Keratinocyte (primary cell): ENCODE measurements around the gene SMIM30. TPM values are rescaled to one million over a fixed set of nuclear protein-coding genes. Genes with fewer than 3 reads are reported as not detected.

Experiments used
- DNase-seq: peaks from one replicate; pipeline ENCODE4 v3.0.0-alpha.2; 2011; ENCODE audit warnings: low read depth, missing footprints, low spot score
- FAIRE-seq: peaks from 2 replicates; lab custom pipeline; 2011; peaks lifted over from hg19 to GRCh38; lab: Jason Lieb, UNC
- H2AFZ ChIP-seq: 2 replicates; pipeline ENCODE4 v1.6.0; 2012; ENCODE audit warnings: low read length, control low read depth, inconsistent platforms; ENCODE audit not compliant: control insufficient read depth
- H3K27ac ChIP-seq: 2 replicates; pipeline ENCODE4 v1.5.1; 2011; ENCODE audit warnings: low read length; ENCODE audit not compliant: control insufficient read depth, insufficient read depth
- H3K27me3 ChIP-seq: 3 replicates; pipeline ENCODE4 v1.6.0; 2011; ENCODE audit warnings: low read length; ENCODE audit not compliant: control insufficient read depth, insufficient read depth; ENCODE audit errors: extremely low read depth
- H3K36me3 ChIP-seq, 2 experiments: 2 replicates in 1 of 2; 3 replicates in 1 of 2; pipeline ENCODE4 v1.5.1; 2011; ENCODE audit warnings: low read length in 2 of 2, mild to moderate bottlenecking in 1 of 2; ENCODE audit not compliant: control insufficient read depth in 2 of 2, insufficient read depth in 2 of 2; ENCODE audit errors: extremely low read depth in 1 of 2
- H3K4me1 ChIP-seq: 3 replicates; pipeline ENCODE4 v1.5.1; 2011; ENCODE audit warnings: low read length; ENCODE audit not compliant: control insufficient read depth, insufficient read depth; ENCODE audit errors: extremely low read depth
- H3K4me2 ChIP-seq: 3 replicates; pipeline ENCODE4 v1.6.0; 2011; ENCODE audit warnings: low read depth, low read length; ENCODE audit not compliant: control insufficient read depth, insufficient read depth; ENCODE audit errors: extremely low read depth
- H3K4me3 ChIP-seq, 3 experiments: fragments of 200-600 bp in 1 of 3; sonication (generic) in 1 of 3; 2 replicates in 2 of 3; 3 replicates in 1 of 3; pipeline ENCODE4 v1.5.1; 2011 to 2016; ENCODE audit warnings: low read length in 3 of 3, mild to moderate bottlenecking in 3 of 3, control low read depth in 2 of 3, inconsistent platforms in 1 of 3, low read depth in 1 of 3, mixed read lengths in 1 of 3, mixed run types in 1 of 3, moderate library complexity in 1 of 3; ENCODE audit not compliant: control insufficient read depth in 2 of 3, insufficient read depth in 2 of 3; ENCODE audit errors: extremely low read depth in 1 of 3
- H3K79me2 ChIP-seq: 2 replicates; pipeline ENCODE4 v1.6.0; 2012; ENCODE audit warnings: low read length; ENCODE audit not compliant: control insufficient read depth, insufficient read depth
- H3K9ac ChIP-seq: 3 replicates; pipeline ENCODE4 v1.6.0; 2011; ENCODE audit warnings: low read length; ENCODE audit not compliant: control insufficient read depth, insufficient read depth; ENCODE audit errors: extremely low read depth
- H3K9me1 ChIP-seq: 3 replicates; pipeline ENCODE4 v1.6.0; 2011; ENCODE audit warnings: low read length; ENCODE audit not compliant: control insufficient read depth, insufficient read depth; ENCODE audit errors: extremely low read depth
- H3K9me3 ChIP-seq: 2 replicates; pipeline ENCODE4 v1.5.1; 2012; ENCODE audit warnings: low read depth, low read length; ENCODE audit not compliant: control insufficient read depth
- H4K20me1 ChIP-seq: 3 replicates; pipeline ENCODE4 v1.6.0; 2011; ENCODE audit warnings: low read length; ENCODE audit not compliant: control insufficient read depth, insufficient read depth; ENCODE audit errors: extremely low read depth
- CTCF ChIP-seq, 3 experiments: IDR thresholded peaks in 1 of 3; conservative IDR thresholded peaks in 1 of 3; optimal IDR thresholded peaks in 1 of 3; 2 replicates in 2 of 3; 3 replicates in 1 of 3; pipeline versions ENCODE3 to v1.5.1; 2011; ENCODE audit warnings: low read length in 3 of 3, mild to moderate bottlenecking in 3 of 3, moderate library complexity in 2 of 3, control low read depth in 1 of 3, inconsistent platforms in 1 of 3; ENCODE audit not compliant: insufficient read depth in 2 of 3; ENCODE audit errors: extremely low read depth in 1 of 3
- EZH2 ChIP-seq: IDR thresholded peaks from one replicate; pipeline ENCODE4 v1.6.1; 2012; ENCODE audit warnings: inconsistent platforms, mild to moderate bottlenecking, low read length, moderate library complexity
- dilution Hi-C: fragments of 300-500 bp; cut with MboI; formaldehyde crosslinking; loops from one replicate; pipeline ENCODE4 v1.7.0; 2020; ENCODE audit warnings: low sequenced_read_pairs; ENCODE audit not compliant: extremely low pct_ligation_motif_present
- polyA plus RNA-seq, 5 experiments: library from polyadenylated mRNA; depleted of rRNA in 3 of 5; stranded (reverse) in 3 of 5; stranded (forward) in 1 of 5; unstranded in 1 of 5; fragments of >200 nt; gene quantifications; 1 replicate in 1 of 5; 2 replicates in 3 of 5; 3 replicates in 1 of 5; pipeline versions ENCODE4 v1.2.1 to v1.2.3, GENCODE V29; 2011 to 2012; ENCODE audit warnings: missing spikeins in 2 of 5, low read depth in 1 of 5, low replicate concordance in 1 of 5

SMIM30 gene
- polyA plus RNA-seq, 1 donor (not counting 4 experiments of a cell fraction or from before 2014, with no cell fraction given): 94.5 TPM

DNA sequence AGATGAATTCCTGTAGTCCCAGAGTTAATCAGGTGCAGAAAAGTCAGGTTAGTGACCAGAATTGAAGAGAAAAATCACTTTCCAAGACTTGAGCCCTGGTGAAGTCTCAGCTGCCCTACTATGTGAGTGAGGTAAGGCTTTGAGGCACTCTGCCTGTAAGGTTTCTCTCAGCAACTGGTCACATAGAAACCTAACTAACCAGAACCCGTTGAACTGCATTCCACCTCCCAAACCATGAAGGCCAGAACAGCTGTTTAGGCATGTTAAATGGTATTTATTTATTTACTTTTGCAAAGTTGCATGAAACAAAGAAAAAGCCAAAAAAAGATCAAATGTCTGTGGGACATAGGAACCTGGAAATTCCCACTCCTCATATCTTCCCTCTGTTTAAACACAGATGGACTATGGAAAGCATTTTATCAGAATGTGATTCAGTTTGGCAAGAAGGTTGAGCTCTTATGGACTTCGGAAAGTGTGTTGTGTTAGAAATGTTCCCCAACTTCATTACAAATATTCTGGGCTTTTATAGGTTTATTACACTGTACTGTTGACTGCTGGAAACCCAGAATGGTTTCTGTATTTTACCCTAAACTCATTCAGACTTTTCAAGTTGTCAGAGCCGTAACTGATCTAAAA is 19.0 kb downstream of the SMIM30 start:
- Histone ChIP-seq H3K9me1 (no peaks in the 10 kb centered on the region), H3K4me3 (peak overlapping the region in 2 of 3 experiments; percentile 48 to 63), H3K79me2 (no peaks in the 10 kb centered on the region), H3K9me3 (no peaks in the 10 kb centered on the region), H3K27me3 (no peaks in the 10 kb centered on the region), H4K20me1 (no peaks in the 10 kb centered on the region), H3K27ac (peak overlapping the region; percentile 26), H3K4me2 (peak overlapping the region; percentile 82), H2AFZ (peak overlapping the region; percentile 78), H3K9ac (peak overlapping the region; percentile 4), H3K36me3 (no peaks in the 10 kb centered on the region), H3K4me1 (peaks cover 14% of the 10 kb centered on the region)
- peak; percentile 62 for FAIRE-seq
- dilution Hi-C loops: no loop called here
- TF ChIP-seq EZH2 (no peak), CTCF (optimal IDR thresholded peaks at IDR 0.05 in 1 of 3, IDR thresholded peaks at IDR 0.05 in 1 of 3, conservative IDR thresholded peaks at IDR 0.05 in 1 of 3; ENCODE audit: extremely low read depth in 1 of 3, insufficient read depth in 2 of 3, low read length in 3 of 3) (no peak)
- DNase-seq: no peak

DNA sequence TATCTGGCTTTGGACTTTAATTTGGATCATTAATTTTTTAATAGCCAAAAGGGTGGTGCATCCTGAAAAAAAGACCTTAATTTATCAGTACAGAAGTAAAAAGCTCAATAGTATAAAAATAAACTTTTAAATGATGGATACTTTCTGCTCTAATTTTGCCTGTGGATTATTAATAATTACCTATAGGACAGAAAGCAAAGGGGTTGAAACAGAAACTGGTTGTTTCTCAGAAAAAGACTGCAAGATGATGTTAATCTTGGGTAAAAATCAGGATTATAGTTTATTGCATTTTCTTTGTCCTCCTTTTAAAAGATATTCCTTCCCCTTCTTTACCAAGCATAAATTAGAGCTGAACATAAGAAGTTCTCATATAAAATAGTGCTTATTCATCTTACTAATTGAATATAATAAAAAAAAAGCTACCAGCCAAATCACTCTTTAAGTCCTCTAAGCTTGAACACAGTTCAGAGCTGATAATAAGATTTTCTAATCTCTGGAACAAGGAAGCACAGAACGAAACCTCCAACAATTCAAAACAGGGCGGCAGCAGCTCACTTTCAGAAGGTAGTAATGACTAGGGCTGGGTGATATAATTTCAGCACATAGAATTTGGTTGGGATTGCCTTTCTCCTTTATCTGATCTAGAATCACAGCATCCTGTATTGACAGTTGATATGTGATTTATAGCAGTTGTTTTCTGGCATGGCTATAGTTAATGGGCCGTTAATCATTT is 23.7 kb downstream of the SMIM30 start:
- FAIRE-seq (no peak), DNase-seq (no peak)
- peaks cover 6% of the 10 kb centered on the region for H3K4me1 ChIP-seq
- no peaks in the 10 kb centered on the region for H3K79me2 ChIP-seq
- no peak overlapping the region for H3K27ac ChIP-seq
- no peak overlapping the region for H3K4me2 ChIP-seq
- H3K9me3 ChIP-seq: no peaks in the 10 kb centered on the region
- H3K9ac ChIP-seq: no peak overlapping the region
- no peak overlapping the region for H3K4me3 ChIP-seq
- H4K20me1 ChIP-seq: no peaks in the 10 kb centered on the region
- H3K9me1 ChIP-seq: no peaks in the 10 kb centered on the region
- no peaks in the 10 kb centered on the region for H3K36me3 ChIP-seq
- H2AFZ ChIP-seq: no peak overlapping the region
- dilution Hi-C loops: no loop called here
- TF ChIP-seq EZH2: no peak
- no peak for TF ChIP-seq CTCF (optimal IDR thresholded peaks at IDR 0.05 in 1 of 3, IDR thresholded peaks at IDR 0.05 in 1 of 3, conservative IDR thresholded peaks at IDR 0.05 in 1 of 3; ENCODE audit: extremely low read depth in 1 of 3, insufficient read depth in 2 of 3, low read length in 3 of 3)
- no peaks in the 10 kb centered on the region for H3K27me3 ChIP-seq
